HL-60 (cell line): ENCODE results near the gene HTATSF1.

Source experiments
- DNase-seq, 2 experiments: peaks; one replicate each; pipeline ENCODE4 v3.0.0-alpha.2; 2010 to 2020; ENCODE audit warnings: low read depth in 1 of 2, low spot score in 1 of 2
- H3K27ac ChIP-seq: fragments of 250-450 bp; sonication (Bioruptor Pico); replicated peaks from 2 replicates; pipeline ENCODE4 v1.5.1; 2020; ENCODE audit warnings: mild to moderate bottlenecking, moderate library complexity
- H3K27me3 ChIP-seq: fragments of 250-450 bp; sonication (Bioruptor Pico); 2 replicates; pipeline ENCODE4 v1.5.1; 2021; ENCODE audit warnings: mild to moderate bottlenecking, moderate library complexity; ENCODE audit not compliant: insufficient read depth, poor library complexity, severe bottlenecking
- H3K4me3 ChIP-seq: replicated peaks from 2 replicates; pipeline ENCODE4 v1.5.1; 2011; ENCODE audit warnings: mild to moderate bottlenecking, control low read depth, low read length; ENCODE audit not compliant: insufficient read depth
- CTCF ChIP-seq: IDR thresholded peaks from one replicate; pipeline ENCODE4 v1.5.1; 2011; ENCODE audit warnings: low read length, control low read depth, inconsistent platforms; ENCODE audit not compliant: insufficient read depth
- GABPA ChIP-seq: IDR thresholded peaks from 2 replicates; pipeline ENCODE4 v1.6.1; 2012; ENCODE audit warnings: low read depth
- POLR2AphosphoS5 ChIP-seq: IDR thresholded peaks from 2 replicates; pipeline ENCODE4 v1.6.1; 2012; ENCODE audit warnings: low read depth
- SPI1 ChIP-seq: IDR thresholded peaks from 2 replicates; pipeline ENCODE4 v1.6.1; 2012; ENCODE audit warnings: low read depth, mild to moderate bottlenecking, borderline replicate concordance
- TF ChIP-seq, protein P1 (sequence below): IDR thresholded peaks from 2 replicates; pipeline ENCODE4 v1.6.1; 2012; ENCODE audit warnings: low read depth; ENCODE audit not compliant: insufficient replicate concordance

HTATSF1 gene

GRCh38 chrX:136456133-136456532, 41.3 kb upstream of the HTATSF1 start:
- TF ChIP-seq, protein P1, sequence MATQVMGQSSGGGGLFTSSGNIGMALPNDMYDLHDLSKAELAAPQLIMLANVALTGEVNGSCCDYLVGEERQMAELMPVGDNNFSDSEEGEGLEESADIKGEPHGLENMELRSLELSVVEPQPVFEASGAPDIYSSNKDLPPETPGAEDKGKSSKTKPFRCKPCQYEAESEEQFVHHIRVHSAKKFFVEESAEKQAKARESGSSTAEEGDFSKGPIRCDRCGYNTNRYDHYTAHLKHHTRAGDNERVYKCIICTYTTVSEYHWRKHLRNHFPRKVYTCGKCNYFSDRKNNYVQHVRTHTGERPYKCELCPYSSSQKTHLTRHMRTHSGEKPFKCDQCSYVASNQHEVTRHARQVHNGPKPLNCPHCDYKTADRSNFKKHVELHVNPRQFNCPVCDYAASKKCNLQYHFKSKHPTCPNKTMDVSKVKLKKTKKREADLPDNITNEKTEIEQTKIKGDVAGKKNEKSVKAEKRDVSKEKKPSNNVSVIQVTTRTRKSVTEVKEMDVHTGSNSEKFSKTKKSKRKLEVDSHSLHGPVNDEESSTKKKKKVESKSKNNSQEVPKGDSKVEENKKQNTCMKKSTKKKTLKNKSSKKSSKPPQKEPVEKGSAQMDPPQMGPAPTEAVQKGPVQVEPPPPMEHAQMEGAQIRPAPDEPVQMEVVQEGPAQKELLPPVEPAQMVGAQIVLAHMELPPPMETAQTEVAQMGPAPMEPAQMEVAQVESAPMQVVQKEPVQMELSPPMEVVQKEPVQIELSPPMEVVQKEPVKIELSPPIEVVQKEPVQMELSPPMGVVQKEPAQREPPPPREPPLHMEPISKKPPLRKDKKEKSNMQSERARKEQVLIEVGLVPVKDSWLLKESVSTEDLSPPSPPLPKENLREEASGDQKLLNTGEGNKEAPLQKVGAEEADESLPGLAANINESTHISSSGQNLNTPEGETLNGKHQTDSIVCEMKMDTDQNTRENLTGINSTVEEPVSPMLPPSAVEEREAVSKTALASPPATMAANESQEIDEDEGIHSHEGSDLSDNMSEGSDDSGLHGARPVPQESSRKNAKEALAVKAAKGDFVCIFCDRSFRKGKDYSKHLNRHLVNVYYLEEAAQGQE = no peak
- no peak for TF ChIP-seq SPI1
- TF ChIP-seq GABPA = no peak
- TF ChIP-seq CTCF = no peak
- Histone ChIP-seq H3K27ac (no peak overlapping the region), H3K27me3 (no peaks in the 10 kb centered on the region)

GRCh38 chrX:136457303-136457917, 40.0 kb upstream of the HTATSF1 start:
- TF ChIP-seq SPI1 = no peak
- TF ChIP-seq POLR2AphosphoS5 = no peak
- Histone ChIP-seq H3K27ac (no peak overlapping the region), H3K27me3 (no peaks in the 10 kb centered on the region), H3K4me3 (no peak overlapping the region)
- no peak for DNase-seq

More at GRCh38 chrX:136456133-136456532, 41.3 kb upstream of the HTATSF1 start:
- H3K4me3 ChIP-seq = no peak overlapping the region
- no peak for DNase-seq

GRCh38 chrX:136464589-136464988, 32.8 kb upstream of the HTATSF1 start:
- DNase-seq = no peak
- TF ChIP-seq, protein P1 = no peak
- TF ChIP-seq GABPA = no peak
- TF ChIP-seq POLR2AphosphoS5 = no peak
- TF ChIP-seq CTCF = no peak
- TF ChIP-seq SPI1 = no peak
- Histone ChIP-seq H3K4me3 (no peak overlapping the region), H3K27me3 (no peaks in the 10 kb centered on the region), H3K27ac (no peak overlapping the region)

DNA sequence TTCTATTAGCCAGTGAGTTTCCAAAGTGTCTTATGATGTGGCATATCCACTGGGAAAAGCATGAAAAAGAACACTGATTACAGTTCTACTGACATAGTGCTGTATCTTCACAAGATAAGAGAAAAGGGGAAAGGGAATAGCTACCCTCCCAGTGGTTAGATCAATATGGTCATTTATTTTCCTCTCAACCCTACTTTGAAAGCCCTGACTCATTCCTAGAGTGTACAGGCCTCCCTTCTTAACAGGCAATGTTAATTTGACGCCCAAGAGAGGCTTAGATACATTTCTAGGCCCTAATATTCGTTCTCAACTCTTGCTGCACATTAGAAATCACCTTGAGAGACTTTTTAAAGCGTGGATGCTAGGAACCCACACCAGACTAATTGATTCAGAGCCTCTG, 30.1 kb upstream of the HTATSF1 start:
- no peak overlapping the region for H3K27ac ChIP-seq
- H3K27me3 ChIP-seq = no peaks in the 10 kb centered on the region
- no peak for DNase-seq
- TF ChIP-seq POLR2AphosphoS5 = no peak
- no peak for TF ChIP-seq CTCF
- H3K4me3 ChIP-seq = no peak overlapping the region
